IPS-NIHi11 (cell line): ENCODE measurements around the gene SLC6A2.
"Not testable (repeated sequence)": the region's sequence is repeated elsewhere in the genome, so short reads cannot be mapped to it uniquely, and the experiment has no call there.

Experiments
- DNase-seq: peaks from one replicate; pipeline ENCODE4 v3.0.0; 2012; ENCODE audit warnings: mixed read lengths, low spot score

The SLC6A2 gene

DNA sequence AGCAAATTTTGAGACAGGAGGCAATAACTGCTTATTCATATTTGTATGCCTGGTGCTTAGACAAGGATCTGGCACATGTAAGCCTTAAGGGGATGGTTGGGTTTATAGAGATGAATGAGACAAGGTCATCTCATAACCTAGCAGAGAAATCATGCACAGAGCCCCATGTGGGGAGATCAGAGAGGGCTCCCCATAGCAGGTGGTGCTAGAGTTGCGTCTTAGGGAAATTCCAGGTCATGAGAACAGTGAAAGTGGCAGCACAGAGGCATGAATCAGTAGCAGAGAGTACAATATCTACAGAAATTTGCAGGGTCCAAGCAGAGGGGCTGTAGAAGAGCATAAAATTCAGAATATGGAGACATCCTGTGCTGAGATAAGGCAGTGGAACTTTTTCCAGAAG, 57.3 kb downstream of the SLC6A2 start:
- no peak for DNase-seq

DNA sequence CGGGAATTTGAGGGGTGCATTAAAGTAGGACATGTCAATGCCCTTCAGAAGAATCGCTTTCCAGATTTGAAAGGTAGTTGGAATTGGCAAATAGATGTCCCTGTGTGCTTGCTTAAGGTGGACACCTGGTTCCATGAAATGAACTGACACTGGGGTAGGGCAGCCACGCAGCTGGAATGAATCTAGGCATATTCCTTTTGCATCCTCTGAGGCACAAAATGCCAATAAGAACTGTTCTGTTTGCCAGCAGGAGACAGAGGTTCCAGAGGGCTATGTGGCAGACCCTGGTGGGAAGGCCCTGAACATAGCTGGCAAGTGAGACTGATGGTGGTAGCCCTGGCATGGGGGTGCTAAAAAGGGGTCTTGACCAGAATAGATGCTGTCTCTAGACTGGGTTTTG, 61.5 kb downstream of the SLC6A2 start:
- DNase-seq = no peak

DNA sequence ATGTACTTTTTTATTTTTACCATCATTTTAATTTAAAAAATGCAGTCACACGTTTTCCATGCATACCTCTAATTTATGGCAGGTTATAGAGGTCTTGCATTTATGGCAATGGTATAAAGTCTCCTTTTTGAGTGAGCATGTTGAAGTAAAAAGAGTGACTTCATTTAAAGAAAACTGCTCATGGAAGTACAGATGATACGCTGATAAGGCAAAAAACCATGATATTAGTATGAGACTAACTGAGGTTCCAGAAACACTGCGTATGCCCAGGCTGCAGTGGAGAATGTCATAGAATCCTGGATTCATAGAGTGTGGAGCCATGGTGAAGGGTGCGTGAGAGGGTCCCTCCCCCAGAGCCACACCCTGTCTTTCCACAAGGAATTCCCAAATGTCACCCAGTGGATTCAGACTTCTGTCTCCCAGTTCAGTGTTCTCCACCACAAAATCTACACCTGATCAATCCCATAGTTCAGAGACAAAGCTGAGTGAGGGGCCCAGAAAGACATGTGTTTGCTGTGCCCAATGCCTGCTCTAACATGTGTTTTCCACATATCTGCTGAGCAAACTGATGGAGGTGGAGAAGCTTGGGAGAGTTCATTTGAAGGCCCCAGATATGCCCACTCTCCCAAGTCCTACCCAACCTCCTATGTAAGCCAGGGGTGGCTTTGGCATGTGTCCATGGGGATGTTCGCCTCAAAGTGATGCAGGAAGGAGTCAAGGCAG, 69.4 kb downstream of the SLC6A2 start:
- no peak for DNase-seq

DNA sequence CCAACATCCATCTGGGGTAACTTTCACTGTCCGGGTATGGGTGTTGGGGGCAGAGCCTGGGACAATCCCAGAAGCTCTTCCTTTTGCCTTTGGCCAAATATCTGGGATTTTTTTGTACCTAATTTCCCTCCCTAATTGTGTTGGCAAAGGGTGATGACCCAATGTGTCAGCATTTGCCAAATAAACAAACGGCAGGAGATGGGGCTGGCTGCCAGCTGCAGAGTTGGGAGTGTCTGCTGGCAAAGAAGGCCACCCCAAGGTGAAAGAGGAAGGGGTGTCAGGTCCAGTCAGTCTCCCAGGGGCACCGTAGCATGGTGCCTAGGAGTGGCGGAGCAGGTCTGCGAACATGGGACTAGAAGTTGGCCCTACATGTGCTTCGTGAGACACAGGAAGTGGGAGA, 73.0 kb downstream of the SLC6A2 start:
- DNase-seq = no peak

- no peak for DNase-seq
Observed at GRCh38 chr16:55730115-55730514, 74.3 kb downstream of the SLC6A2 start.

GRCh38 chr16:55732496-55732895, 76.7 kb downstream of the SLC6A2 start:
- DNase-seq = no peak

GRCh38 chr16:55734665-55735064, 78.9 kb downstream of the SLC6A2 start:
- no peak for DNase-seq

GRCh38 chr16:55735120-55735781, 79.5 kb downstream of the SLC6A2 start:
- no peak for DNase-seq

- DNase-seq = no peak
Observed at GRCh38 chr16:55736671-55737070, 80.9 kb downstream of the SLC6A2 start.

DNA sequence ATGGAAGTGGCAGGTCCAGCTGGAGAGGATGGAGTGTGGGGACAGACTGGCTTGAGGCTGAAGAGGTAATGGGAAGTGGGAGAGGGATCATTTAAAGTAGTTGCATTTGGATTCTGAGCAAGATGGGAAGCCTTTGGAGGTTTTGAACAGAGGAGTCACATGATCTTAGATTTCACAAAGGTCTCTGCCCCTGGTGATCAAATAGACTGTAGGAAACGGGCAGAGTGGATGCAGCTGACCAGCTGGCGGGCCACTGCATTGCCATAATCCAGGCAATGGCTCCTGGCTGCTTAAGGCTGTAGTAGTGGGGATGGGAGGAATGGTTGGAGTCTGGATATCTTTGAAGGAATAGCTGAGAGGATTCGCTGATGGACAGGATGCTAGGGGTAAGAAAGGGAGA, 81.5 kb downstream of the SLC6A2 start:
- no peak for DNase-seq

DNA sequence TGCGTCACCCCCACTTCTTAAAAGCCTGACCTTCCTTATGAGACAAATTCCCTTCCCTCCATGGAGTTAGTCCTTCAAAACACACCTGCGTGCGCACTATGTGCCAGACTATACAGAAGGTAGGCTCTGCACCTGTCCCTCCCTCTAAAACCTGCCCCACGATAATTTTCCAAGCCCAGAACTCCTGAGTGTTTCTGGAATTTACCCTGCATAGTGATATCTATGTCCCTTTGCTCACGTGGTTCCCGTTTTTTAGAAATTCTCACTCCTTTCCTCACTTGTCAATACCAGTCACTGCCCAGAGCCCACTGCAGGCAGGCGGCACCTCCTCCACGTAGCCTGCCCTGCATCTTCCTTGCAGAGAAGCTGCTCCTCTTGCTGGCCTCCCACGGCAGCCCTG, 82.2 kb downstream of the SLC6A2 start:
- no peak for DNase-seq

GRCh38 chr16:55746081-55746480, 90.3 kb downstream of the SLC6A2 start:
- no peak for DNase-seq

- no peak for DNase-seq
Observed at GRCh38 chr16:55747785-55748184, 92.0 kb downstream of the SLC6A2 start.

GRCh38 chr16:55752465-55753144, 96.8 kb downstream of the SLC6A2 start:
- not testable (repeated sequence) for DNase-seq

GRCh38 chr16:55753145-55753631, 97.4 kb downstream of the SLC6A2 start:
- not testable (repeated sequence) for DNase-seq
